AG04449 (cell line): ENCODE data around the gene GGT5.

ENCODE experiments used
- CTCF ChIA-PET: fragments of 350-600 bp; formaldehyde crosslinking; extraction: SDS; loops from one replicate; lab custom pipeline; 2021; ENCODE audit warnings: antibody characterized with exemption; lab: Yijun Ruan, JAX
- POLR2A ChIA-PET: fragments of 400-600, 350-600 bp; formaldehyde crosslinking; extraction: SDS; loops from one replicate; lab custom pipeline; 2020; ENCODE audit warnings: antibody characterized with exemption, inconsistent platforms; lab: Yijun Ruan, JAX
- DNase-seq: peaks from one replicate; pipeline ENCODE4 v3.0.0-alpha.2; 2010; ENCODE audit warnings: low read depth, low spot score
- H3K4me3 ChIP-seq: 2 replicates; pipeline ENCODE4 v1.5.1; 2011; ENCODE audit warnings: low read depth, mild to moderate bottlenecking, control low read depth, low read length
- CTCF ChIP-seq: IDR thresholded peaks from one replicate; pipeline ENCODE4 v1.5.1; 2011; ENCODE audit warnings: mild to moderate bottlenecking, moderate library complexity, low read length, control low read depth, inconsistent platforms; ENCODE audit not compliant: insufficient read depth; ENCODE audit errors: missing control alignments

The GGT5 gene

GRCh38 chr22:24181996-24182899, 62.6 kb downstream of the GGT5 start:
- no peak for TF ChIP-seq CTCF
- POLR2A ChIA-PET = no interaction called here
- no peak overlapping the region for H3K4me3 ChIP-seq
- CTCF ChIA-PET = interaction anchor here (0.6 to 1.4 kb wide), 4 partner anchors 8 to 174 kb away, joined by 3 to 4 read pairs (median 3); no protein-coding TSS in a partner anchor
- no peak for DNase-seq

DNA sequence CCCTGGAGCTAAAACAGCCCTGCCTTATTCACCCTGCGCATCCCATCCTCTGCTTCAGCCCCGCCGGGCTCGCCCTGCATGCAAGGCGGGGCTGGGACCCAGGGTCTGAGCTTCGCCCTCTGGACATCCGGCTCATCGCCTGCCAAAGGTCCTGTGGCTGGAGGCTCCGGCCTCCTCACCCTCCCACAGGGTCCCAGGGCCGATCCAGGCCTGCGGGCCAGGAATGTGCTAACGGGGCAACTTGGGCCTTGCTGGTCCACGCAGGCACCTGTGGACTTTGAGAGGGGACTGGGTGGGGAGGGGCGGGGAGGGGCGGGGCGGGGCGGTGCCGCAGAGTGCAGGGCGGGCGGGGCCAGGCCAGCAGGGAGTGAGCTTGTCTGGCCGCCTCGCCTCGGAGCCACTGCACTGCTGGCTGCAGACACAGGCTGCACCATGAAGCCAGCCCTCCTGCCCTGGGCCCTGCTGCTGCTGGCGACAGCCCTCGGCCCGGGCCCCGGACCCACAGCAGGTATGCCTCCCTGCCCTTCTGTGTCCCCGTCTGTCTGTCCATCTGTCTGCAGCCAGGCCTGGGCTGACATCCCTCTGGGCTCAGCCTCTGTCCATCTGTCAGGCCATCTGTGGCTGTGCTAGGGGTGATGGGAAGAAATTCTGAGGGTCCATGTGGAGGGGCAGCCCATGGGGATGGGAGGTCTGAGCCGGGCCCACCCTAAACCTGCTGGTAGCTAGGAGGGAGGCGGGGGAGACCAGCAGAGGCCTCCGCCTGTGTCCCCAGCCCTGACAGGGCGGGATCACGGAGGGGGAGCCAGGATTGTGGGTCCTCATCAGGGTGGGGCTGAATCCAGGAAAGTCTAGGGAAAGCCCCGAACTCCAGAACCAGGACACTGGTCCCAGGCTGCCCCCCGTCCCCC, 63.5 kb downstream of the GGT5 start, which contains the start of gene SUSD2:
SUSD2 (plus strand) TSS at position 400 of the 908 bp plus-strand sequence; CDS start at position 433, 33 bp downstream.
- H3K4me3 ChIP-seq = no peak within 1 kb of the TSS
- no peak for TF ChIP-seq CTCF
- no peak for DNase-seq
- CTCF ChIA-PET = interaction anchor here (0.6 to 3.3 kb wide), 8 partner anchors 8 to 173 kb away, joined by 3 to 17 read pairs (median 4); no protein-coding TSS in a partner anchor
- POLR2A ChIA-PET = interaction anchor here (0.7 to 1.0 kb wide), 2 partner anchors 17 to 74 kb away, joined by 3 read pairs; no protein-coding TSS in a partner anchor

DNA sequence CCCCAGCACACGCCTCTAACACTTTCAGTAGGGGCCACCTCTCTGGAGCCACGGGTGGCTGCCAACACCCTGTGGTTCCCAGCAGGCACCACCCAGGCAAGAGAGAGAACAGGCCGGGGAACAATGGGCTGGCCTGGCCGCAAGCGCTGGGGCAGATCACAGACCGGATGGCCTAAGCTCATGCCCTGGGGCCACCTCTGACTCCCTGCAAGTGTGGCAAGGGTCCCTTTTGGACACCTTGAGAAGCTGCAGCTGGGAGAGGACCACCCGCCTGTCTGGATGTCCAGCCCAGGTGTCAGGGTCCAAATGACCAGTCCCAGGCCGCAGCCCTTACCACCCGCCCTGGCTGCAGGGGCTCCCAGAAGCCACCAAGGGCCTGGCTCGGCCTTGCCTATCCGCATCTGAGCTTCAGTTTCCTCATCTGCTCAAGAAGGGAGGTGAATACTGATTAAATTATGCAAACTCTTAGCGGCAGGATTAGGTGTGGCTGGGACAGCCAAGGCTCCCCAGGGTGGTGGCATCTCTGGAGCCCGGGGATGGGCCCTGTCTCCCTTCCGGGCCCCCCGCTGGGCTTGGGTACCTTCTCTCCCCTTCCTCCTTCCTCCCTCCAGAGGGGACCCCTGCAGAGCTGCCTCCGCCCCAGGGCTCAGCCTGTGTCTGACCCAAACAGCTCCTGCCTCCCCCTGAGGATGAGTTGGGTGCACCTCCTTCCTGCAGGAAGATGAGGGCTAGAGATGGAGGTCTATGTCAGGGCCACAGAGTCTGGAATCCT, 64.4 kb downstream of the GGT5 start:
- no peak for DNase-seq
- H3K4me3 ChIP-seq = no peak overlapping the region
- ChIA-PET CTCF (interaction anchor here (0.6 to 3.3 kb wide), 4 partner anchors 9 to 119 kb away, joined by 3 to 17 read pairs (median 6); no protein-coding TSS in a partner anchor), POLR2A (interaction anchor here (0.7 to 1.0 kb wide), 2 partner anchors 17 to 73 kb away, joined by 3 read pairs; no protein-coding TSS in a partner anchor)
- TF ChIP-seq CTCF = no peak

DNA sequence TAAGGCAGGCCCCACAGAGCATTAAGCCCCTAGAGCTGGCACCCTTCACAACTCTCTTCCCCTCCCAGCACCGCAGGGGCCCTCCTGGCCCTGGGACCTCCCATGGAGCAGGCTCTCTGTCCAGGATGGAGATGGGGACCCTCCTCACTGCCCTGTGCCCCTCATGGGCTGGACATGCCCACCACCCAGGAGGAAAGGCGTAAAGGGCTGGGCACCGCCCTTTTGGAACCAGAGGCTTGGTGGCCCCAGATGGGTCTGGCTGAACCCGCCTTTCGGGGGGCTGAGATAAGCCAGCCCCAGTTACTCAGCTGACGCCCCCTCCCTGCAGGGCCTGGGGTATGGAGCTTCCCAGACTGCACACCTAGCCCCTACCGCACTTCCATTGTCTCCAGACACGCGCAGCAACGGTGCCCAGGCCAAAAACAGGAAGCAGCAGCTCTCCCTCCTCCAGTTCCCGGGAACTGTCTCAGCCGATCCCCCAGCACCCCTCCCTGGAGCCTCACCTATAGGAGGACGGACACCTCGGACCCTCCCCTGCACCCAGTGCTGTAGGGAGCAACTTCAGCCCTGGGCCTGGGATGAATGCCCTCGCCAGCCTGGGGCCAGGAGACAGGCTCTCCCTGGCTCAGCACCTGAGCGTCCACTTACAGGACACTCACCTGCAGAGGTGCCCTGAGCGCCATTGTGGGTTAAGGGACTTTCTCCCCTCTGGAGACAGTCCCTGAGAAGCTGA, 65.2 kb downstream of the GGT5 start:
- DNase-seq = no peak
- no peak for TF ChIP-seq CTCF
- ChIA-PET POLR2A (interaction anchor here (0.6 kb wide), 1 partner anchor 168 kb away, joined by 3 read pairs; the partner anchor contains the start of gene CABIN1), CTCF (interaction anchor here (0.8 to 3.3 kb wide), 6 partner anchors 10 to 195 kb away, joined by 3 to 17 read pairs (median 6); no protein-coding TSS in a partner anchor)
- H3K4me3 ChIP-seq = no peak overlapping the region
